IPS-18c (cell line): ENCODE results near the gene GAL3ST2.
"Not testable (repeated sequence)": the region's sequence is repeated elsewhere in the genome, so short reads cannot be mapped to it uniquely, and the experiment has no call there.

Source experiments
- H3K4me3 ChIP-seq: 2 replicates; pipeline ENCODE4 v1.7.0; 2013; ENCODE audit warnings: low read depth, mild to moderate bottlenecking, low read length, moderate library complexity; ENCODE audit not compliant: insufficient read depth
- H3K9me3 ChIP-seq: one replicate; pipeline ENCODE4 v1.6.1; 2013; ENCODE audit warnings: mild to moderate bottlenecking, low read length, moderate library complexity; ENCODE audit not compliant: control insufficient read depth, insufficient read depth

Gene GAL3ST2

GRCh38 chr2:241743620-241744019 is 33.0 kb upstream of the GAL3ST2 start:
- no peak overlapping the region for H3K4me3 ChIP-seq
- no peaks in the 10 kb centered on the region for H3K9me3 ChIP-seq

GRCh38 chr2:241744028-241744754 is 32.4 kb upstream of the GAL3ST2 start:
- Histone ChIP-seq H3K9me3 (no peaks in the 10 kb centered on the region), H3K4me3 (no peak overlapping the region)

- Histone ChIP-seq H3K9me3 (no peaks in the 10 kb centered on the region), H3K4me3 (no peak overlapping the region; the same call in 1 of the 2 replicates)
Observed at GRCh38 chr2:241745276-241745675, 31.3 kb upstream of the GAL3ST2 start.

GRCh38 chr2:241746084-241746483 is 30.5 kb upstream of the GAL3ST2 start:
- Histone ChIP-seq H3K4me3 (no peak overlapping the region), H3K9me3 (no peaks in the 10 kb centered on the region)

- Histone ChIP-seq H3K4me3 (no peak overlapping the region), H3K9me3 (no peaks in the 10 kb centered on the region)
Observed at GRCh38 chr2:241748468-241749256, 28.0 kb upstream of the GAL3ST2 start.

- Histone ChIP-seq H3K9me3 (no peaks in the 10 kb centered on the region), H3K4me3 (no peak overlapping the region)
Observed at GRCh38 chr2:241750076-241750840, 26.4 kb upstream of the GAL3ST2 start.

- H3K4me3 ChIP-seq, result no peak overlapping the region
- H3K9me3 ChIP-seq, result no peaks in the 10 kb centered on the region
Observed at GRCh38 chr2:241751152-241751551, 25.5 kb upstream of the GAL3ST2 start.

GRCh38 chr2:241751776-241752175 is 24.8 kb upstream of the GAL3ST2 start:
- no peaks in the 10 kb centered on the region for H3K9me3 ChIP-seq
- no peak overlapping the region for H3K4me3 ChIP-seq

- H3K9me3 ChIP-seq, result no peaks in the 10 kb centered on the region
Observed at GRCh38 chr2:241752253-241752652, 24.4 kb upstream of the GAL3ST2 start.

GRCh38 chr2:241752689-241753276 is 23.8 kb upstream of the GAL3ST2 start:
- no peaks in the 10 kb centered on the region for H3K9me3 ChIP-seq

More at GRCh38 chr2:241752253-241752652, 24.4 kb upstream of the GAL3ST2 start:
- no peak overlapping the region for H3K4me3 ChIP-seq

GRCh38 chr2:241753493-241753892 is 23.1 kb upstream of the GAL3ST2 start:
- H3K4me3 ChIP-seq, result no peak overlapping the region

More at GRCh38 chr2:241752689-241753276, 23.8 kb upstream of the GAL3ST2 start:
- no peak overlapping the region for H3K4me3 ChIP-seq

GRCh38 chr2:241754042-241754441 is 22.6 kb upstream of the GAL3ST2 start:
- no peak overlapping the region for H3K4me3 ChIP-seq
- H3K9me3 ChIP-seq, result no peaks in the 10 kb centered on the region

More at GRCh38 chr2:241753493-241753892, 23.1 kb upstream of the GAL3ST2 start:
- no peaks in the 10 kb centered on the region for H3K9me3 ChIP-seq

- Histone ChIP-seq H3K9me3 (no peaks in the 10 kb centered on the region), H3K4me3 (no peak overlapping the region)
Observed at GRCh38 chr2:241755166-241755565, 21.5 kb upstream of the GAL3ST2 start.

- Histone ChIP-seq H3K9me3 (no peaks in the 10 kb centered on the region), H3K4me3 (no peak overlapping the region)
Observed at GRCh38 chr2:241755777-241756176, 20.8 kb upstream of the GAL3ST2 start.

- H3K9me3 ChIP-seq, result no peaks in the 10 kb centered on the region
- no peak overlapping the region for H3K4me3 ChIP-seq
Observed at GRCh38 chr2:241759067-241759807, 17.4 kb upstream of the GAL3ST2 start.

GRCh38 chr2:241759893-241760292 is 16.7 kb upstream of the GAL3ST2 start:
- H3K4me3 ChIP-seq, H3K9me3 ChIP-seq: not testable (repeated sequence)
